A549 (cell line): ENCODE results near the gene CIROP. TPM values are rescaled to one million over a fixed set of nuclear protein-coding genes. Genes with fewer than 3 reads are reported as not detected.

Source experiments
- ATAC-seq, 2 experiments: fragments of 200-7000 bp in 1 of 2; fragments of >200 bp in 1 of 2; cut with Nextera tagmentation in 1 of 2; cut with Tn5 transposase in 1 of 2; 3 replicates each; pipeline versions ENCODE4 v1.8.0 to v1.9.1; 2018 to 2020; ENCODE audit warnings: mild to moderate bottlenecking in 1 of 2, moderate library complexity in 1 of 2
- CTCF ChIA-PET: fragments of 300-600 bp; sonication (Branson Sonifier 250); formaldehyde crosslinking; extraction: SDS; loops from one replicate; lab custom pipeline; 2021; ENCODE audit warnings: antibody characterized with exemption, inconsistent platforms; lab: Yijun Ruan, JAX
- POLR2A ChIA-PET: fragments of 350-600 bp; formaldehyde crosslinking; extraction: SDS; loops from one replicate; lab custom pipeline; 2021; ENCODE audit warnings: antibody characterized with exemption, inconsistent platforms; lab: Yijun Ruan, JAX
- DNase-seq, 2 experiments: peaks; one replicate each; pipeline versions ENCODE4 v3.0.0 to v3.0.0-alpha.2; 2011 to 2016; ENCODE audit warnings: low read depth in 1 of 2, low spot score in 1 of 2
- FAIRE-seq: peaks from 2 replicates; lab custom pipeline; 2011; peaks lifted over from hg19 to GRCh38; lab: Jason Lieb, UNC
- H3K27ac ChIP-seq, 2 experiments: fragments of >200 bp; sonication (Bioruptor Twin); formaldehyde crosslinking; 3 replicates each; pipeline ENCODE4 v1.5.1; 2016 to 2017
- H3K4me1 ChIP-seq: fragments of >200 bp; sonication (Bioruptor Twin); formaldehyde crosslinking; 3 replicates; pipeline ENCODE4 v1.6.1; 2016
- H3K4me2 ChIP-seq: fragments of >200 bp; sonication (Bioruptor Twin); formaldehyde crosslinking; 3 replicates; pipeline ENCODE4 v1.6.1; 2016
- H3K4me3 ChIP-seq: fragments of >200 bp; sonication (Bioruptor Twin); formaldehyde crosslinking; 3 replicates; pipeline ENCODE4 v1.5.1; 2016
- H3K9me3 ChIP-seq: fragments of >200 bp; sonication (Bioruptor Twin); formaldehyde crosslinking; 3 replicates; pipeline ENCODE4 v1.6.1; 2016
- BHLHE40 ChIP-seq: IDR thresholded peaks from 2 replicates; pipeline ENCODE4 v1.6.1; 2012; ENCODE audit warnings: low read depth, low read length, inconsistent platforms
- CBX8 ChIP-seq: fragments of 200-600 bp; sonication (generic); IDR thresholded peaks from 2 replicates; pipeline ENCODE4 v1.6.1; 2016
- CTCF ChIP-seq: fragments of >200 bp; sonication (Bioruptor Twin); formaldehyde crosslinking; IDR thresholded peaks from 3 replicates; pipeline ENCODE4 v1.5.1; 2016
- E2F6 ChIP-seq: IDR thresholded peaks from 2 replicates; pipeline ENCODE4 v1.6.1; 2012; ENCODE audit warnings: low read depth, borderline replicate concordance
- EHF ChIP-seq: fragments of 250-450 bp; sonication (Bioruptor Pico); IDR thresholded peaks from 2 replicates; pipeline ENCODE4 v1.5.0; 2020; ENCODE audit warnings: mild to moderate bottlenecking
- ESRRA ChIP-seq: fragments of 150-350 bp; IDR thresholded peaks from 2 replicates; pipeline ENCODE4 v1.6.1; 2014; ENCODE audit warnings: mild to moderate bottlenecking, low read length, borderline replicate concordance
- FOSB ChIP-seq: fragments of 250-450 bp; sonication (Bioruptor Pico); IDR thresholded peaks from 2 replicates; pipeline ENCODE4 v1.5.0; 2020; ENCODE audit warnings: mild to moderate bottlenecking, moderate library complexity
- FOSL2 ChIP-seq, 2 experiments: fragments of 450-650 bp in 1 of 2; fragments of >200 bp in 1 of 2; sonication (Bioruptor Twin) in 1 of 2; formaldehyde crosslinking; IDR thresholded peaks; 2 replicates each; pipeline versions ENCODE4 v1.5.0 to v1.6.1; 2016 to 2020; ENCODE audit warnings: mild to moderate bottlenecking in 1 of 2, moderate library complexity in 1 of 2
- GATA3 ChIP-seq: IDR thresholded peaks from 2 replicates; pipeline ENCODE4 v1.6.1; 2012; ENCODE audit warnings: borderline replicate concordance
- HES2 ChIP-seq: fragments of >200 bp; sonication (Bioruptor Twin); formaldehyde crosslinking; IDR thresholded peaks from 2 replicates; pipeline ENCODE4 v1.6.1; 2016
- HOXA7 ChIP-seq: fragments of 250-450 bp; sonication (Bioruptor Pico); IDR thresholded peaks from 2 replicates; pipeline ENCODE4 v1.5.0; 2020; ENCODE audit warnings: mild to moderate bottlenecking, moderate library complexity
- KDM1A ChIP-seq: fragments of 200-600 bp; sonication (generic); IDR thresholded peaks from 2 replicates; pipeline ENCODE4 v1.6.1; 2016; ENCODE audit warnings: low read depth, mild to moderate bottlenecking
- KDM5A ChIP-seq: fragments of 200-600 bp; sonication (generic); IDR thresholded peaks from 2 replicates; pipeline ENCODE4 v1.6.1; 2016; ENCODE audit warnings: antibody characterized with exemption, mild to moderate bottlenecking
- MAFK ChIP-seq: fragments of 450-650 bp; IDR thresholded peaks from 2 replicates; pipeline ENCODE4 v1.6.1; 2014; ENCODE audit not compliant: partially characterized antibody
- MAZ ChIP-seq: fragments of 150-350 bp; IDR thresholded peaks from 2 replicates; pipeline ENCODE4 v1.6.1; 2014; ENCODE audit warnings: antibody characterized with exemption, low read depth, low read length, borderline replicate concordance
- MYC ChIP-seq: IDR thresholded peaks from 2 replicates; pipeline ENCODE4 v1.6.1; 2012; ENCODE audit warnings: mild to moderate bottlenecking, inconsistent platforms, low read length, improper control_type of control experiment, borderline replicate concordance
- NPAS2 ChIP-seq: fragments of 250-450 bp; sonication (Bioruptor Pico); IDR thresholded peaks from 2 replicates; pipeline ENCODE4 v1.8.0; 2022; ENCODE audit warnings: mild to moderate bottlenecking, moderate library complexity, borderline replicate concordance
- NR3C1 ChIP-seq: fragments of >200 bp; sonication (Bioruptor Twin); formaldehyde crosslinking; IDR thresholded peaks from 3 replicates; pipeline ENCODE4 v1.6.1; 2017
- PHF8 ChIP-seq: fragments of 200-600 bp; sonication (generic); IDR thresholded peaks from 2 replicates; pipeline ENCODE4 v1.6.1; 2016; ENCODE audit warnings: low read depth, mild to moderate bottlenecking, antibody characterized with exemption, moderate library complexity, borderline replicate concordance
- POLR2A ChIP-seq: IDR thresholded peaks from 2 replicates; pipeline ENCODE4 v1.6.1; 2012; ENCODE audit warnings: mild to moderate bottlenecking, low read length
- RARB ChIP-seq: fragments of 250-450 bp; sonication (Bioruptor Pico); IDR thresholded peaks from 2 replicates; pipeline ENCODE4 v1.8.0; 2021; ENCODE audit warnings: mild to moderate bottlenecking, moderate library complexity
- TP53 ChIP-seq: fragments of 250-450 bp; sonication (Bioruptor Pico); IDR thresholded peaks from 2 replicates; pipeline ENCODE4 v1.5.0; 2021; ENCODE audit warnings: mild to moderate bottlenecking, moderate library complexity
- USF2 ChIP-seq: fragments of 450-650 bp; IDR thresholded peaks from 2 replicates; pipeline ENCODE4 v1.6.1; 2014; ENCODE audit warnings: antibody characterized with exemption
- ZC3H11A ChIP-seq: fragments of 450-650 bp; IDR thresholded peaks from 2 replicates; pipeline ENCODE4 v1.6.1; 2014; ENCODE audit warnings: antibody characterized with exemption, mild to moderate bottlenecking
- ZFP36 ChIP-seq: fragments of 450-650 bp; IDR thresholded peaks from 2 replicates; pipeline ENCODE4 v1.6.1; 2014; ENCODE audit warnings: borderline replicate concordance; ENCODE audit not compliant: partially characterized antibody
- ZNF302 ChIP-seq: fragments of 250-450 bp; sonication (Bioruptor Pico); IDR thresholded peaks from 2 replicates; pipeline ENCODE4 v1.9.0; 2021; ENCODE audit warnings: inconsistent platforms, mild to moderate bottlenecking, moderate library complexity
- ZSCAN20 ChIP-seq: fragments of 250-450 bp; sonication (Bioruptor Pico); IDR thresholded peaks from 2 replicates; pipeline ENCODE4 v1.8.0; 2022; ENCODE audit warnings: mild to moderate bottlenecking, moderate library complexity
- WGBS: methylation state at CpG from one replicate; pipeline ENCODE4 v1.1.6; 2017; ENCODE audit errors: missing lambda C conversion rate; 5-methylcytosine and 5-hydroxymethylcytosine counted together
- polyA plus RNA-seq, 4 experiments: library from polyadenylated mRNA; depleted of rRNA in 3 of 4; stranded (reverse); fragments of >200 nt; fragmentation: RNase III in 1 of 4; extraction: RNeasy Plus Mini Kit Qiagen cat#74134 plus additional on column Dnase treatment in 1 of 4; gene quantifications; 2 replicates in 3 of 4; 3 replicates in 1 of 4; pipeline ENCODE4 v1.2.3, GENCODE V29; 2011 to 2017

Gene CIROP
- polyA plus RNA-seq, 2 of the 4 experiments (the other 2 are of a cell fraction), result not detected

- TF ChIP-seq USF2, result no peak
- no peak for TF ChIP-seq ZSCAN20 (CRISPR knock-in tag)
- no peak for TF ChIP-seq CBX8
These were observed 26.1 kb upstream of the CIROP start (continued) for GRCh38 chr14:23130871-23131270.

GRCh38 chr14:23129759-23130316, 25.0 kb upstream of the CIROP start:
- TF ChIP-seq ZFP36 (no peak), GATA3 (no peak), TP53 (CRISPR knock-in tag) (no peak), FOSL2 (IDR thresholded peaks at IDR 0.05) (no peak), FOSL2 (CRISPR knock-in tag; IDR thresholded peaks at IDR 0.05) (no peak)
- ChIA-PET CTCF (interaction anchor here (0.9 to 24.2 kb wide), 7 partner anchors 9 to 252 kb away, joined by 3 to 848 read pairs (median 4); partner anchors contain the start of gene SLC7A8), POLR2A (no interaction called here)
- no peak for DNase-seq
- no peak for FAIRE-seq
- Histone ChIP-seq H3K9me3 (no peaks in the 10 kb centered on the region), H3K4me1 (no peaks in the 10 kb centered on the region), H3K4me3 (no peak overlapping the region), H3K27ac (no peak overlapping the region), H3K4me2 (no peak overlapping the region)
- 55% methylated on average over 7 of the region's 7 CpGs for WGBS
- no peak for ATAC-seq

- POLR2A ChIA-PET, result no interaction called here
- H3K4me3 ChIP-seq, result no peak overlapping the region
- CTCF ChIA-PET, result interaction anchor here (0.6 to 24.2 kb wide), 8 partner anchors 8 to 253 kb away, joined by 3 to 848 read pairs (median 4); partner anchors contain the start of gene SLC7A8
These were observed 24.4 kb upstream of the CIROP start for GRCh38 chr14:23128969-23129758.

GRCh38 chr14:23127861-23128260, 23.1 kb upstream of the CIROP start:
- TF ChIP-seq E2F6 (no peak), BHLHE40 (no peak), HOXA7 (CRISPR knock-in tag) (no peak), EHF (CRISPR knock-in tag) (no peak), CTCF (no peak), RARB (no peak), POLR2A (no peak), ZC3H11A (no peak), HES2 (no peak), PHF8 (no peak)
- TF ChIP-seq, all 56 proteins: peak for 0
- DNase-seq, result no peak
- Histone ChIP-seq H3K4me2 (no peak overlapping the region), H3K27ac (no peak overlapping the region; a peak in 1 of 6 replicates), H3K4me1 (no peaks in the 10 kb centered on the region), H3K9me3 (no peaks in the 10 kb centered on the region), H3K4me3 (no peak overlapping the region)
- ChIA-PET CTCF (interaction anchor here (24.2 kb wide), 1 partner anchor 51 kb away, joined by 848 read pairs; the partner anchor contains the start of gene SLC7A8), POLR2A (no interaction called here)
- 23% methylated on average over 3 of the region's 3 CpGs for WGBS
- ATAC-seq, result no peak
- FAIRE-seq, result no peak

More at GRCh38 chr14:23128969-23129758, 24.4 kb upstream of the CIROP start:
- no peak for DNase-seq
- Histone ChIP-seq H3K4me1 (no peaks in the 10 kb centered on the region), H3K9me3 (no peaks in the 10 kb centered on the region), H3K27ac (no peak overlapping the region), H3K4me2 (no peak overlapping the region)
- TF ChIP-seq NPAS2 (CRISPR knock-in tag) (no peak), NR3C1 (no peak), MAZ (no peak), MYC (no peak), USF2 (no peak), KDM1A (no peak), GATA3 (no peak), MAFK (no peak), KDM5A (no peak), ZNF302 (CRISPR knock-in tag) (no peak), FOSB (CRISPR knock-in tag) (no peak), ESRRA (no peak)
- no peak for FAIRE-seq
- WGBS, result 56% methylated on average over 7 of the region's 7 CpGs
- no peak for ATAC-seq
